T47D (cell line): ENCODE measurements around the gene PTPRD.
"Not testable (repeated sequence)": the region's sequence is repeated elsewhere in the genome, so short reads cannot be mapped to it uniquely, and the experiment has no call there.

ENCODE experiments used
- DNase-seq, 2 experiments: peaks; one replicate each; pipeline versions ENCODE4 v3.0.0 to v3.0.0-alpha.2; 2011 to 2012; ENCODE audit warnings: low read depth in 1 of 2, low spot score in 1 of 2
- JUND ChIP-seq: IDR thresholded peaks from 2 replicates; pipeline ENCODE4 v1.6.1; 2012; ENCODE audit warnings: low read depth
- in situ Hi-C: cut with HindIII; loops from 2 replicates; pipeline ENCODE4 v1.10.0; 2016; ENCODE audit warnings: low sequenced_read_pairs, low pct_unique_long_range_greater_than_20kb

PTPRD gene

DNA sequence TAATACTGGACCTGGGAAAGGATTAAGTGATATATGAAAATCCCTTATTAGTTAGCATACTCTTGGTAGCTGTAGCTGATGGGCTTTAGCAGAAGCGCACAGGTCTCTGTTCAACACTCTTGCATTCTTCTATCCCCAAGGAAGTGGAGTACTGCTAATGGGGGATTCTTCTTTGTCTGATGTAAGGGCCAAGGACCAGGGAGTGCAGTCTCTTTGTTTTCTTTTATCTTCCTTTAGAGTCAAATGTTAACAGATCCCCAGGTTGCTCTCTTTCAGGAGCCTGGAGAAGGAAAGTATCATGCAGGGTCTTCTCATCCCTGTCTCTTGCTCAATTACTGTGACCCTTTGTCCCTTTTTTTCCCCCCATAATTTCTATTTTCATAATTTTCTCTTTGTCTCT lies 1666.3 kb downstream of the PTPRD start:
- no peak for TF ChIP-seq JUND
- in situ Hi-C loops = no loop called here
- DNase-seq = no peak

DNA sequence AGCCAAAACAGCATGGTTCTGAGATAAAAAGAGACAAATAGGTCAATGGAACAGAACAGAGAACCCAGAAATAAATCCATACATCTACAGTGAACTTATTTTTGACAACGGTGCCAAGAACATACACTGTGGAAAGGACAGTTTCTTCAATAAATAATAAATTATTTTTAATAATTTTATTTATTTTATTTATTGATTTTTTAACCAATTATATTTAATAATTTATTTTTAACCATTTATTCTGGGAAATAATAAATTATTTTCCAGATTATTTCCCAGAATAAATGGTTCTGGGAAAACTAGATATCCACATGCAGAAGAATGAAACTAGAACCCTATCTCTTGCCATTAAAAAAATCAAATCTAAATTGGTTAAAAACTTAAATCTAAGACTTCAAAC lies 1669.4 kb downstream of the PTPRD start:
- DNase-seq = no peak
- in situ Hi-C loops = no loop called here
- TF ChIP-seq JUND = no peak

- DNase-seq = no peak
- in situ Hi-C loops = no loop called here
- no peak for TF ChIP-seq JUND
Measured at GRCh38 chr9:8940650-8941049, 1672.2 kb downstream of the PTPRD start.

- no peak for TF ChIP-seq JUND
- in situ Hi-C loops = no loop called here
- no peak for DNase-seq
Measured at GRCh38 chr9:8926461-8926860, 1686.3 kb downstream of the PTPRD start.

DNA sequence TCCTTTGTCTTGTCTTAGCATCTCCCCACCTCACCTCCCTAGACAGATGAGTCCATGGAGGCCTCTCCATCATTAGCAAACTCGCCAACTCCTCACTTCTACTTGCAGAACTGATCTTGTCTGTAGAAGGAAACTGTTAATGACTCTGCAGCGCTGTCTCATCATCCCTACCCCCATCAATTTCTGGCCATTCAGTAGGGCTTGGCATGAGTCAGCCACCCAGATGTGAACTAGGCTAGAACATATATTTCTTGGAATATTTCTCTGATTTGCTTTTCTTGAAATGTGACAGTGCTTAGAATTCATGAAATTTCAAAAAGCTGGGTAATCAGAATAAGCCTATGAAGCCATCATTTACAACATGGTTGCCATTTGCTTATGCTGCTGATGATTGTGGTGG lies 1688.2 kb downstream of the PTPRD start:
- no peak for DNase-seq
- in situ Hi-C loops = no loop called here
- no peak for TF ChIP-seq JUND

GRCh38 chr9:8920478-8921183 lies 1692.2 kb downstream of the PTPRD start:
- in situ Hi-C loops, DNase-seq: not testable (repeated sequence)

DNA sequence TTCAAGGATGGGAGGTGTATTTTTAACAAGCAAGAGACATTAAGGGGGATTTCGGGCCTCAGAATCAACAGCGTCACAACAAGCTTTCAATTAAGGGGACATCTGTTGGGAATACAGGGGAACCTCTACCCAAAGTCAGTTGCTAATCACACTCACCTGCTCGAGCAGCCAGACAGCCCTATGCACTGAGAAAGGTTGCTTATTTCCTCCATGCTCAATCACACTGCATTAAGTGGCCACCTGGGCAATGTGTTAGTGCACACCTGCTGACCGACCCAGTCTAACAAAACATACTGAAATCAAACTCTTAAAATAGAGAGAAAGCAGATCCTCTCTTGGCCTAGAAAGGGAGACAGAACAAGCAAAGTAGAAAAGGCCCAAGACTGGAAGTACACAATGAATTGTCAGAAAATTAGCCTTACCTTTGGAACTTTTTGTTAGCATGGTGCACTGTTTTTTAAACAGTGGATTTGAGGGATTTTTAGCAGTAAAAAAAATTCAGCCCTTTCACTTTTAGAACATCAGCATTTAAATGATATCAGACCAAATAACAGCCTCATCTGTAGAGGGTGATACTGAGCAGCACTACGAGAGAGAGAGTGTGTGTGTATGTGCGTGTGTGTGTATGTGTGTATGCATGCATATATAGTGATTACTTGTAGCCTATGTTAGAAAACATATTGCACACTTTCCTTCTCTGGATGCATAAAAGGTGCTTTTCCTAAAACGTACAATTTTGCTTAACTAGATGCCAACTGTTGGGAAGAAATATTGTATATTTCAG lies 1694.7 kb downstream of the PTPRD start:
- in situ Hi-C loops = no loop called here
- no peak for TF ChIP-seq JUND
- no peak for DNase-seq

- DNase-seq = no peak
- TF ChIP-seq JUND = no peak
- in situ Hi-C loops = no loop called here
Measured at GRCh38 chr9:8916771-8917170, 1696.0 kb downstream of the PTPRD start.

- TF ChIP-seq JUND = no peak
- in situ Hi-C loops = no loop called here
- no peak for DNase-seq
Measured at GRCh38 chr9:8907868-8908267, 1704.9 kb downstream of the PTPRD start.

GRCh38 chr9:8905731-8906130 lies 1707.1 kb downstream of the PTPRD start:
- in situ Hi-C loops = no loop called here
- DNase-seq = no peak
- TF ChIP-seq JUND = no peak

GRCh38 chr9:8904771-8905515 lies 1707.9 kb downstream of the PTPRD start:
- TF ChIP-seq JUND = no peak
- no peak for DNase-seq
- in situ Hi-C loops = no loop called here

DNA sequence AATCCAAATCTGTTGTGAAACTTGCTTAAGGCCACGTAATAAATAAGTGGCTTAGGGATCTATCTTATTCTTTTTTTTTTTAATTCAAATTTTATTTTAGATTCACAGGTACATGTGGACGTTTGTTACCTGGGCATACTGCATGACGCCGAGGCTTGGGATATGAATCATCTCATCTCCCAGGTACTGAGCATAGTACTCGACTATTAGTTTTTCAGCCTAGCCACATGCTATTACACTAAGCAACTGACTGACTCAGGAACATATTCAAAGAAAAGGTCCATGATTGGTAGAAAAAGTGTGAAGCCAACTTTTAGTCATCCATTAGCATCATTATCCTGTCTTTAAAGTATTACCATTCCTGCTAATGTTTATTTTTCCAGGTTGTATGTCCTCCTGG lies 1709.7 kb downstream of the PTPRD start:
- in situ Hi-C loops = no loop called here
- TF ChIP-seq JUND = no peak
- DNase-seq = no peak

- in situ Hi-C loops = no loop called here
- TF ChIP-seq JUND = no peak
- no peak for DNase-seq
Measured at GRCh38 chr9:8901146-8901545, 1711.7 kb downstream of the PTPRD start.
